ENCODE data around the gene ETS2. TPM values are rescaled to one million over a fixed set of nuclear protein-coding genes. Genes with fewer than 3 reads are reported as not detected.
"Not testable (repeated sequence)": the region's sequence is repeated elsewhere in the genome, so short reads cannot be mapped to it uniquely, and the experiment has no call there.

Gene ETS2
- polyA plus RNA-seq, 3 donors, result 12.0 to 78.3 (median 39.7) TPM

GRCh38 chr21:38843379-38843778 is 37.6 kb downstream of the ETS2 start:
- no peak overlapping the region for H3K27ac ChIP-seq (ENCODE audit: low read depth, low read length)
- WGBS, 3 donors, result 84 to 97% (median 94%) methylated on average over 5 of the region's 5 CpGs

DNA sequence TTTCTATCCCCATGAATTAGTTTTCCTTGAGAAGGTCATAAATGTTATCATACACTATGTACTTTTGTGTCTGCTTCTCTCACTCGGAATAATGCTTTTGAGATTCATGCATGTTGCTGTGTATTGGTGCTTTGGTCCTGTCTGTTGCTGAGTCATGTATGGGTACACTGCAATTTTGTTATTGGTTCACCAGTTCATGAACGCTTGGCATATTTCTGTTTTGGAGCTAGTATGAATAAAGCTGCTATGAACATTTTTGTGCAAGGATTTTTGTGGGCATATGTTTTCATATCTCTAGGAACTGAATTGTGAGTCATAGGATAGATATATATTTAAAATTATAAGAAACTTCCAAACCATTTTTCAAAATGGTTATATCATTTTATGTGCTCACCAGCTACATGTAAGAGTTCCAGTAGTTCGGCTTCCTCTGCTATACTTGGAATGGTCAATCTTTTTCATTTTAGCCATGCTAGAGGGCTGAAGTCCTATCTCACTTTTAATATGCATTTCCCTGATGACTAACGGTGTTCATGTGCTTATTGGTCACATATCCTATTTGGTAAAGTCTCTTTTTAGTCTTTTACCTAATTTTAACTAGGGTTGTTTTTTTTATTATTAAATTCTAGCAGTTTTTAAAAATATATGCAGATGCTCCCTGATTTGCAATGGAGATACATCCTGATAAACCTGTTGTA is 38.2 kb downstream of the ETS2 start:
- H3K27ac ChIP-seq (ENCODE audit: low read depth, low read length), result no peak overlapping the region
- 83 to 90% (median 89%) methylated on average over 4 of the region's 4 CpGs for WGBS, 3 donors

GRCh38 chr21:38845374-38845773 is 39.6 kb downstream of the ETS2 start:
- 88 to 95% (median 91%) methylated on average over 2 of the region's 2 CpGs for WGBS, 3 donors

DNA sequence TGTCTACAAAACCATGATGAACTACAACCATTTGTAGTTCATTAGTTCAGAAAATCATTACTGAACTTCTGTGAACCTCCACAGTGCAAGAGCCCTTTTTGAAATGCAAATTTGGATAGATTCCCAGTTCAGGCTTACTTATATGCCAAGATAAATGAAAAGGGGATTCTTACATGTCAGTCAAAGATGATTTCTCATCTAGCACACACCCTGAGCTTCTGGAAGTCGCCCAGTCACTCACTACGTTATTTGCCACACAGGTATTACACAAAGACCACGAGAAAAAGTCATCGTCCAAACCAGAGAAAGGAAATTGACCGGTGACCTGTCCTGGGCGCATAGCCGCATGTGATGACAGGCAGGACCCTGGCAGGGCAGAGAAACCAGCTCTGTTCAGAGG is 41.8 kb downstream of the ETS2 start:
- no peak overlapping the region for H3K27ac ChIP-seq (ENCODE audit: low read depth, low read length)
- WGBS, 3 donors, result 56 to 77% (median 61%) methylated on average over 7 of the region's 7 CpGs

More at GRCh38 chr21:38845374-38845773, 39.6 kb downstream of the ETS2 start:
- not testable (repeated sequence) for H3K27ac ChIP-seq (ENCODE audit: low read depth, low read length)

DNA sequence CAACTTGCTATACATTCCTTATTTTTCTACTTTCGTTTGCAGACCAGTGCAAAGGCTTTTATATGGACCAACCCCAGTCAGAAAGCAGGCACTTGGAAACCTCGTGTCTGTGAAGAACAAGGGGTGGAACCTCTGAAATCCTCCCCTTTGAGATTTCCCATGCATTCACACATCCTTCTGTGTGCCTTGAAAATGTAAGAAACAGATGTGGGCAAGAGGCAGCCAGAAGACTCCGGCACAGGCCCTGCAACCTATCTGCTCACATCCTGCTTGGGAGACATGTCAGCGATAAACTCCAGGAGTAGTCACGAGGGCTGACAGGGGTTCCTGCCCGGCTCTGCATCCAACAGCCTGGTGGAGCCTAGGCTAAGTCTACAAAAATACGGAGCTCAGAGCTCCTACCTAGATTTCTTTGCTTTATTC is 42.5 kb downstream of the ETS2 start:
- 55 to 58% (median 56%) methylated on average over 7 of the region's 7 CpGs for WGBS, 3 donors
- H3K27ac ChIP-seq (ENCODE audit: low read depth, low read length), result no peak overlapping the region

- H3K27ac ChIP-seq (ENCODE audit: low read depth, low read length), result no peak overlapping the region
- WGBS, 3 donors, result 56 to 66% (median 62%) methylated on average over 6 of the region's 6 CpGs
These were observed 44.0 kb downstream of the ETS2 start for GRCh38 chr21:38849776-38850175.

DNA sequence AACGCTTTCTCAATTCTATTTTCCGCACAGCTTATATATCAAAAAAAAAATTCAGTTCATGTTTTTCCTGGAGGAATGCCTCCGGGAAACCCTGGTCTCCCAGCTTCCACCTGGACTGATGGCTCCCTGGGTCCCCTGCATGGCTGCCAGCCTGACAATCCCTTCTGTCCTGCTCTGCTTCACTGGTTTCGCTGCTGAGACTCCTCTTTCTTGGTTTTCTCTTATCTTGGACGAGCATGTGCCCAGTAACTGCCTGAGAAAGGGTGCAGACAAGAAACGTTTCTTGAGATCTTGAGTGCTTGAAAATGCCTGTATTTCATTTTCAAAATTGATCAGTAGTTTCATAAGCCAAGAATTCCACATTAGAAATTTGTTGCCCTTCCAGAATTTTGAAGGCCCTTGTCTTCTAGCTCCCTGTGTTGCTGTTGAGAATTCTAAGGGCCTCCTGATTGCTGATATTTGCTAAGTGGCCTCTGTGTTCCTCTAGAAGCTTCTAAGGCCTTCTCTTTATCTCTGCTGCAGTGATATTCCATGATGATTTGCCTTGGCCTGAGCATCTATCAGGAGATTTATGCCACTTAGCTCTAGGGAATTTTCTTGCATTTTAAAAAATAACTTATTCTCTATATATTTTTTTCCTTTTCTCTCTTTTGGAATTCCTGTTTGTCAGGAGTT is 44.7 kb downstream of the ETS2 start:
- WGBS, 3 donors, result 68 to 91% (median 87%) methylated on average over 6 of the region's 6 CpGs

DNA sequence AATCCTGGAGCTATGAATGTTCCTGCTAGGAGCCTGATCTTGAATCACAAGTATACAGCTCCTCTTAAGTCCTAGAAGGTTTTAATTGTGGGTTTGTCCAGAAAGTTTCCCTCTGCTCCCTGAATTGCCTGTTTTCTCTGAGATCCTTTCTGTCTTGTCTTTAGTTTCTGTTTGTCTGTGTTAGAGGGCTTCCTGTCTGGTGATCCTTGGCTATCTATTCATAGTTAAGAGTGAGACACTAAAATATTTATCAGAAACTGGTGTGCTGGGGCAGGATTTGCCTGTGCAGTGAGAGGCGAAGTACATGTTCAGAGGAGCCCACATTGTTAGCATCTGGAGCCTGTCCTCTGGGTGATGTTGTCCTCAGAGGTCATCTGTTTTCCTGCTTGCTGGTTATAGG is 45.4 kb downstream of the ETS2 start:
- H3K27ac ChIP-seq (ENCODE audit: low read depth, low read length), result no peak overlapping the region
- WGBS, 3 donors, result 88 to 96% (median 91%) methylated on average over 1 of the region's 1 CpG

More for the DNA sequence above, 44.7 kb downstream of the ETS2 start:
- no peak overlapping the region for H3K27ac ChIP-seq (ENCODE audit: low read depth, low read length)

- H3K27ac ChIP-seq (ENCODE audit: low read depth, low read length), result no peak overlapping the region
- 78 to 94% (median 87%) methylated on average over 3 of the region's 3 CpGs for WGBS, 3 donors
These were observed 46.5 kb downstream of the ETS2 start for GRCh38 chr21:38852278-38852677.

GRCh38 chr21:38852708-38853107 is 47.0 kb downstream of the ETS2 start:
- WGBS, 3 donors, result 65 to 73% (median 65%) methylated on average over 3 of the region's 3 CpGs

GRCh38 chr21:38853421-38853919 is 47.7 kb downstream of the ETS2 start:
- H3K27ac ChIP-seq (ENCODE audit: low read depth, low read length), result no peak overlapping the region
- 70 to 78% (median 74%) methylated on average over 6 of the region's 6 CpGs for WGBS, 3 donors

More at GRCh38 chr21:38852708-38853107, 47.0 kb downstream of the ETS2 start:
- no peak overlapping the region for H3K27ac ChIP-seq (ENCODE audit: low read depth, low read length)

- WGBS, 3 donors, result 59 to 92% (median 90%) methylated on average over 8 of the region's 8 CpGs
- H3K27ac ChIP-seq (ENCODE audit: low read depth, low read length), result no peak overlapping the region
These were observed 51.6 kb downstream of the ETS2 start for GRCh38 chr21:38857152-38857825.

GRCh38 chr21:38858026-38858811 is 52.5 kb downstream of the ETS2 start:
- no peak overlapping the region for H3K27ac ChIP-seq (ENCODE audit: low read depth, low read length)
- WGBS, 3 donors, result 53 to 75% (median 72%) methylated on average over 8 of the region's 8 CpGs

DNA sequence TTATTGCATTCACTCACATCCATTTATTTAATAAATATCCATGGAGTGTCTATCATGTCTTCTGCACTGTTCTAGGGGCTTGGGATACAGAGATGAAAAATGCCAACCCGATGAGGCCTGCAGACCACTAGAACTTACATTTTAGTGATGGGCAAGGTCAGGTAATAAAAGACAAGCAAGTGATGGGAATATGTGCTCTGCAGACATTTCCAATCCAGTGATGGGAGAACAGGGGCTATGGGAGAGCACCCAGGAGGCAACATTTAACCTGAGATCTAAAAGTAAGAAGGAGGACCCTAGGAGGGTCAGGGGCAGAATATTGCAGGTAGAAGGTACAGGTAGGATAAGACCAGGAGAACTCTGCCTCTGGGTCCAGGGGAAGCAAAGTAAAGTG is 53.1 kb downstream of the ETS2 start:
- no peak overlapping the region for H3K27ac ChIP-seq (ENCODE audit: low read depth, low read length)
- 87 to 98% (median 88%) methylated on average over 1 of the region's 1 CpG for WGBS, 3 donors

- no peak overlapping the region for H3K27ac ChIP-seq (ENCODE audit: low read depth, low read length)
- WGBS, 3 donors, result 79 to 84% (median 79%) methylated on average over 5 of the region's 5 CpGs
These were observed 54.1 kb downstream of the ETS2 start for GRCh38 chr21:38859852-38860251.

- WGBS, 3 donors, result 49 to 70% (median 53%) methylated on average over 6 of the region's 6 CpGs
- H3K27ac ChIP-seq (ENCODE audit: low read depth, low read length), result no peak overlapping the region
These were observed 55.3 kb downstream of the ETS2 start for GRCh38 chr21:38861056-38861455.

DNA sequence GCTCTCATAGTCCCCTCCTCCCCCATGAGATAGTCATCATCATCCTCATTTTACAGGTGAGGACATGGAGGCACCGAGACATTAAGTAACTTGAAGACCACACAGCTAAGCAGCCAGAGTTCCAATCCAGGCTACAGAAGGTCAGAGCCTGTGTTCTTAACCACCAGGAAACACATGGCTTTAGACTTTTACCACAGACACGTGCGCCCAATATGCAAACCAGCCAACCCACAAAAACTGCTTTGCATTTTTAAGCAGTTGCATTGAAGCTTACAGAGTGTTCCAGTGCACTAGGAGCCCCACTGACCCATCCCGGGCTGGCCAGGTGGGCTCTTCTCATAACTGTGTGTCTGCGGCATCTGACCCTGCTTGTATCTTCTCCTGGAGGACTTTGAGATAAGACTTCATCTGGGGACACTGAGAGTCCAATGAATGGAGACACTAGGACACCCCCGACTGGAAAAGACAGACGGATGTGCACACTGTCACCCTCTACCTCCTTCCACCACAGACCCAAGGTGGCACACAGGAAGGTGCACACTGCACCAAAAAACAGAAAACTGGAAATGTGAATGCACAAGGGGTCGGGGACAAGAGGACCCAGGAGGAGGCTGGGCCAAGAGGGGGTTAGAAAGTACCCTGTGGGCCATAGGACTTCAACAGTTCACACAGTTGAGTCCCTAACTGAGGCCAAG is 56.4 kb downstream of the ETS2 start:
- H3K27ac ChIP-seq (ENCODE audit: low read depth, low read length), result no peak overlapping the region

GRCh38 chr21:38863291-38863690 is 57.6 kb downstream of the ETS2 start:
- no peak overlapping the region for H3K27ac ChIP-seq (ENCODE audit: low read depth, low read length)
- whole genome bisulfite sequencing, 3 donors, result 88 to 99% (median 95%) methylated on average over 2 of the region's 2 CpGs

More for the DNA sequence above, 56.4 kb downstream of the ETS2 start:
- WGBS, 3 donors, result 58 to 75% (median 59%) methylated on average over 8 of the region's 8 CpGs
